Subcutaneous abdominal adipose tissue (tissue), 5 donors: Measurements from ENCODE around the gene SEC14L5.
"Not testable (repeated sequence)": the region's sequence is repeated elsewhere in the genome, so short reads cannot be mapped to it uniquely, and the experiment has no call there.

Experiments used
- H3K27ac ChIP-seq: one replicate; pipeline ENCODE4 v1.7.0; 2013; ENCODE audit warnings: low read depth, mild to moderate bottlenecking, inconsistent platforms, low read length, moderate library complexity
- H3K27me3 ChIP-seq, 5 donors: one replicate each; pipeline ENCODE4 v1.7.0; 2013; ENCODE audit warnings: low read length in 5 of 5, inconsistent platforms in 1 of 5; ENCODE audit not compliant: control insufficient read depth in 5 of 5, insufficient read depth in 4 of 5
- H3K36me3 ChIP-seq, 5 donors: one replicate each; pipeline ENCODE4 v1.7.0; 2013; ENCODE audit warnings: low read length in 5 of 5; ENCODE audit not compliant: control insufficient read depth in 5 of 5, insufficient read depth in 5 of 5
- H3K4me1 ChIP-seq, 5 donors: one replicate each; pipeline ENCODE4 v1.7.0; 2013; ENCODE audit warnings: low read length in 5 of 5, mild to moderate bottlenecking in 3 of 5, moderate library complexity in 1 of 5; ENCODE audit not compliant: control insufficient read depth in 5 of 5, insufficient read depth in 5 of 5
- H3K4me3 ChIP-seq, 5 donors: one replicate each; pipeline ENCODE4 v1.7.0; 2013; ENCODE audit warnings: low read length in 5 of 5, low read depth in 1 of 5
- H3K9ac ChIP-seq, 5 donors: one replicate each; pipeline ENCODE4 v1.7.0; 2013; ENCODE audit warnings: low read length in 5 of 5, mild to moderate bottlenecking in 4 of 5, moderate library complexity in 3 of 5
- H3K9me3 ChIP-seq, 5 donors: one replicate each; pipeline ENCODE4 v1.7.0; 2013; ENCODE audit warnings: low read length in 5 of 5; ENCODE audit not compliant: control insufficient read depth in 5 of 5
- donor health status: healthy.
- donor health status: healthy.
- donor health status: healthy.
- donor health status: healthy.
- donor health status: healthy.

The SEC14L5 gene

GRCh38 chr16:5041600-5042133 lies 83.5 kb downstream of the SEC14L5 start:
- no peak overlapping the region for H3K27ac ChIP-seq
- peaks cover 0 to 6% (median 0%) of the 10 kb centered on the region in 5 donors for H3K4me1 ChIP-seq
- H3K9me3 ChIP-seq = no peaks in the 10 kb centered on the region
- H3K27me3 ChIP-seq = no peaks in the 10 kb centered on the region
- H3K9ac ChIP-seq = no peak overlapping the region
- peaks cover 0 to 6% (median 2%) of the 10 kb centered on the region in 5 donors for H3K36me3 ChIP-seq
- no peak overlapping the region for H3K4me3 ChIP-seq

GRCh38 chr16:5042574-5043171 lies 84.5 kb downstream of the SEC14L5 start:
- no peak overlapping the region for H3K4me3 ChIP-seq
- H3K9ac ChIP-seq = no peak overlapping the region
- H3K27me3 ChIP-seq = no peaks in the 10 kb centered on the region

GRCh38 chr16:5044011-5044540 lies 85.9 kb downstream of the SEC14L5 start:
- H3K9ac ChIP-seq = no peak overlapping the region
- peaks cover 0 to 6% (median 0%) of the 10 kb centered on the region in 5 donors for H3K4me1 ChIP-seq
- no peak overlapping the region for H3K4me3 ChIP-seq
- H3K36me3 ChIP-seq = peaks cover 0 to 6% (median 4%) of the 10 kb centered on the region in 5 donors
- H3K27me3 ChIP-seq = no peaks in the 10 kb centered on the region
- H3K9me3 ChIP-seq = no peaks in the 10 kb centered on the region
- no peak overlapping the region for H3K27ac ChIP-seq

More at GRCh38 chr16:5042574-5043171, 84.5 kb downstream of the SEC14L5 start:
- H3K4me1 ChIP-seq = peaks cover 0 to 6% (median 0%) of the 10 kb centered on the region in 5 donors
- no peak overlapping the region for H3K27ac ChIP-seq
- H3K36me3 ChIP-seq = peaks cover 0 to 6% (median 4%) of the 10 kb centered on the region in 5 donors
- no peaks in the 10 kb centered on the region for H3K9me3 ChIP-seq

- H3K9me3 ChIP-seq, H3K9ac ChIP-seq: not testable (repeated sequence)
These were observed 86.5 kb downstream of the SEC14L5 start for GRCh38 chr16:5044581-5044980.

GRCh38 chr16:5045499-5046115 lies 87.5 kb downstream of the SEC14L5 start:
- Histone ChIP-seq H3K9ac (no peak overlapping the region), H3K9me3 (no peaks in the 10 kb centered on the region), H3K4me3 (no peak overlapping the region), H3K27me3 (no peaks in the 10 kb centered on the region), H3K27ac (no peak overlapping the region), H3K4me1 (peaks cover 0 to 6% (median 0%) of the 10 kb centered on the region in 5 donors), H3K36me3 (peaks cover 0 to 6% (median 4%) of the 10 kb centered on the region in 5 donors)

More at GRCh38 chr16:5044581-5044980, 86.5 kb downstream of the SEC14L5 start:
- not testable (repeated sequence) for H3K27me3 ChIP-seq, H3K4me3 ChIP-seq, H3K4me1 ChIP-seq, H3K36me3 ChIP-seq, H3K27ac ChIP-seq

- Histone ChIP-seq H3K4me3 (no peak overlapping the region), H3K36me3 (peaks cover 0 to 6% (median 4%) of the 10 kb centered on the region in 5 donors), H3K9me3 (no peaks in the 10 kb centered on the region), H3K4me1 (no peaks in the 10 kb centered on the region), H3K9ac (no peak overlapping the region), H3K27me3 (no peaks in the 10 kb centered on the region), H3K27ac (no peak overlapping the region)
These were observed 88.8 kb downstream of the SEC14L5 start for GRCh38 chr16:5046914-5047313.

- peaks cover 0 to 5% (median 0%) of the 10 kb centered on the region in 5 donors for H3K4me1 ChIP-seq
- H3K9me3 ChIP-seq = no peaks in the 10 kb centered on the region
- peaks cover 0 to 14% (median 0%) of the 10 kb centered on the region in 5 donors for H3K36me3 ChIP-seq
- H3K4me3 ChIP-seq = no peak overlapping the region
- no peaks in the 10 kb centered on the region for H3K27me3 ChIP-seq
- H3K9ac ChIP-seq = no peak overlapping the region
- no peak overlapping the region for H3K27ac ChIP-seq
These were observed 97.0 kb downstream of the SEC14L5 start for GRCh38 chr16:5054876-5055865.

- peaks cover 0 to 5% (median 0%) of the 10 kb centered on the region in 5 donors for H3K4me1 ChIP-seq
- H3K4me3 ChIP-seq = no peak overlapping the region
- no peaks in the 10 kb centered on the region for H3K9me3 ChIP-seq
- no peaks in the 10 kb centered on the region for H3K27me3 ChIP-seq
- no peak overlapping the region for H3K9ac ChIP-seq
- H3K27ac ChIP-seq = no peak overlapping the region
- H3K36me3 ChIP-seq = peaks cover 0 to 14% (median 0%) of the 10 kb centered on the region in 5 donors
These were observed 98.2 kb downstream of the SEC14L5 start for GRCh38 chr16:5056352-5056751.

GRCh38 chr16:5058476-5058875 lies 100.3 kb downstream of the SEC14L5 start:
- Histone ChIP-seq H3K4me3 (no peak overlapping the region), H3K36me3 (peaks cover 0 to 14% (median 0%) of the 10 kb centered on the region in 5 donors), H3K9ac (no peak overlapping the region), H3K9me3 (no peaks in the 10 kb centered on the region), H3K27ac (no peak overlapping the region), H3K27me3 (no peaks in the 10 kb centered on the region), H3K4me1 (peaks cover 0 to 5% (median 0%) of the 10 kb centered on the region in 5 donors)
